ENCODE results near the gene WDR74.
A peak's percentile ranks its signal among the peaks of the same experiment; 100 is the strongest.

Gene WDR74

DNA sequence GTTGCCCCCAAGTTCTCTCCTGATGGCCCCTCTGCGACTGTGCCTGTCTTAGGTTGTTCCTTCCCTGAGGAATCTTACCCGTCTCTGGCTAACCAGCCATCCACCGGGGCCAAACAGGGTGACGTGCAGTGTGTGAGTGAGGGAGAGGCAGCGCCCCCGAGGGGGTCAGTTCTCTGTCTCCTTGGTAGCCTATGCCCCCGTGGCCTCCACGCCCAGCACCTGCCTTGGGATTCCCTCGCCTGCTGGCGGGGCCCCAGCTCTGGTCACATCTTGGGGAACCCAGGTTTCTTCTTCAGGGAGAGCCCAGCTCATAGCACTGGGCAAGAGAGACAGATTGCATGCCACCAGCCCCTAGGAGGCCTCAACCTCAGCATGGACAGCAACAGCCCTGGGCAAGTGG lies 39.9 kb downstream of the WDR74 start:
- no peak overlapping the region for H2AFZ ChIP-seq (ENCODE audit: low read length)
- H3K27me3 ChIP-seq (ENCODE audit: control insufficient read depth in 3 of 3, insufficient read depth in 3 of 3, low read depth in 1 of 3, low read length in 3 of 3), result no peaks in the 10 kb centered on the region
- H3K18ac ChIP-seq (ENCODE audit: low read length), result no peak overlapping the region
- peaks cover 3 to 6% of the 10 kb centered on the region in 2 donors for H3K4me1 ChIP-seq (ENCODE audit: control insufficient read depth in 2 of 2, insufficient read depth in 1 of 2, low read depth in 1 of 2, low read length in 2 of 2)
- no peak overlapping the region for H3K4ac ChIP-seq (ENCODE audit: low read length)
- H3K9me3 ChIP-seq (replicated peaks in 1 of 2; ENCODE audit: control insufficient read depth in 2 of 2, insufficient read depth in 1 of 2, low read depth in 1 of 2, low read length in 2 of 2), result no peaks in the 10 kb centered on the region
- H2BK5ac ChIP-seq (ENCODE audit: low read length), result no peak overlapping the region
- no peak overlapping the region for H3K14ac ChIP-seq (ENCODE audit: low read length)
- H3K4me2 ChIP-seq (ENCODE audit: insufficient read depth, low read length, poor library complexity, severe bottlenecking), result no peak overlapping the region
- peaks cover 55 to 95% of the 10 kb centered on the region in 2 donors for H3K36me3 ChIP-seq (replicated peaks in 1 of 2; ENCODE audit: control insufficient read depth in 2 of 2, insufficient read depth in 2 of 2, low read length in 2 of 2)
- H3K23ac ChIP-seq (ENCODE audit: low read depth, low read length, poor library complexity), result no peak overlapping the region
- H3K79me1 ChIP-seq (ENCODE audit: low read depth, low read length), result no peaks in the 10 kb centered on the region
- no peak for DNase-seq (ENCODE audit: low spot score)
- no peak overlapping the region for H2BK12ac ChIP-seq (ENCODE audit: low read length)
- no peak overlapping the region for H3K4me3 ChIP-seq (ENCODE audit: low read length in 2 of 2)
- H3K27ac ChIP-seq (replicated peaks; ENCODE audit: low read length), result no peak overlapping the region
- no peak overlapping the region for H4K91ac ChIP-seq (ENCODE audit: low read depth, low read length, poor library complexity)
- H3K9ac ChIP-seq (ENCODE audit: low read depth, low read length, poor library complexity), result no peak overlapping the region
- H2BK120ac ChIP-seq (ENCODE audit: low read depth, low read length), result no peak overlapping the region
- H2BK15ac ChIP-seq (ENCODE audit: low read length), result no peak overlapping the region
- no peak overlapping the region for H4K8ac ChIP-seq (ENCODE audit: low read depth, low read length)
- WGBS, 2 donors (ENCODE audit: extremely low coverage in 2 of 2, insufficient read length in 2 of 2, insufficient replicate concordance in 1 of 2), result no CpG with 5 or more reads among the region's 10 CpGs
- H2AK5ac ChIP-seq (ENCODE audit: low read depth, low read length), result no peak overlapping the region

GRCh38 chr11:62796281-62796680 lies 43.1 kb downstream of the WDR74 start:
- H3K36me3 ChIP-seq (replicated peaks in 1 of 2; ENCODE audit: control insufficient read depth in 2 of 2, insufficient read depth in 2 of 2, low read length in 2 of 2), result peaks cover 50 to 96% of the 10 kb centered on the region in 2 donors

DNA sequence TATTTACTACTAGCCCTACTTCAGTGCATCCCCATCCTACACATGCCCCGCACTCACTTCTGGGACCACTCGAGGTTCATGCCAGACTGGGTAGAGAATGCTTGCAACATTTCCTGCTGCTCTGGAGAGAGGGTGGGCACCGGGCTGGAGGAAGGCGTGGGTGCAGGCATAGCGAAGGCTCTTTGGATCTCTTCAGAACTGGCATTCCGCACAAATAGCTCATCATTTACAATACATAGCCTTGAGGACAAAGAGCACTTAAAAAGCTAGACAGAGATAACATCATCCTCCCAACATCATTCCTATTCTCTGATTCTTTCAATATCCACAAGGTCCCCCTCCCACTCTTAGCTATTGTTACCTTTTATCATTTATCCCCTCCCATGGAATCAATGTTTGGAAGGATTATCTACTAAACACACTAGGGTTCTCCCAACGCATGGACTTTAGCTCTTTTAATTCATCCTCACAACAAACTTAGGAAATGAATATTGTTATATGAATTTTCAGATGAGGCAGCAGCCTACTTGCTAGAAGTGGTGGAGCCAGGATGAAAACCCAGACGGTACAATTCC lies 45.1 kb downstream of the WDR74 start:
- no peak overlapping the region for H2BK15ac ChIP-seq (ENCODE audit: low read length)
- no peak overlapping the region for H2BK5ac ChIP-seq (ENCODE audit: low read length)
- no peak for DNase-seq (ENCODE audit: low spot score)
- no peak overlapping the region for H2AK5ac ChIP-seq (ENCODE audit: low read depth, low read length)
- H3K4ac ChIP-seq (ENCODE audit: low read length), result no peak overlapping the region
- peaks cover 4% of the 10 kb centered on the region for H3K79me1 ChIP-seq (ENCODE audit: low read depth, low read length)
- no peak overlapping the region for H2BK120ac ChIP-seq (ENCODE audit: low read depth, low read length)
- no peak overlapping the region for H2AFZ ChIP-seq (ENCODE audit: low read length)
- H3K9ac ChIP-seq (ENCODE audit: low read depth, low read length, poor library complexity), result no peak overlapping the region
- H3K18ac ChIP-seq (ENCODE audit: low read length), result no peak overlapping the region
- H4K8ac ChIP-seq (ENCODE audit: low read depth, low read length), result no peak overlapping the region
- no peak overlapping the region for H3K27ac ChIP-seq (replicated peaks; ENCODE audit: low read length)
- no peaks in the 10 kb centered on the region for H3K27me3 ChIP-seq (ENCODE audit: control insufficient read depth in 3 of 3, insufficient read depth in 3 of 3, low read depth in 1 of 3, low read length in 3 of 3)
- no peak overlapping the region for H3K4me3 ChIP-seq (ENCODE audit: low read length in 2 of 2)
- H2BK12ac ChIP-seq (ENCODE audit: low read length), result no peak overlapping the region
- H3K9me3 ChIP-seq (replicated peaks in 1 of 2; ENCODE audit: control insufficient read depth in 2 of 2, insufficient read depth in 1 of 2, low read depth in 1 of 2, low read length in 2 of 2), result no peaks in the 10 kb centered on the region
- WGBS, 2 donors (ENCODE audit: extremely low coverage in 2 of 2, insufficient read length in 2 of 2, insufficient replicate concordance in 1 of 2), result no CpG with 5 or more reads among the region's 8 CpGs
- H3K4me1 ChIP-seq (ENCODE audit: control insufficient read depth in 2 of 2, insufficient read depth in 1 of 2, low read depth in 1 of 2, low read length in 2 of 2), result peaks cover 5 to 7% of the 10 kb centered on the region in 2 donors
- no peak overlapping the region for H3K14ac ChIP-seq (ENCODE audit: low read length)
- no peak overlapping the region for H4K91ac ChIP-seq (ENCODE audit: low read depth, low read length, poor library complexity)
- no peak overlapping the region for H3K4me2 ChIP-seq (ENCODE audit: insufficient read depth, low read length, poor library complexity, severe bottlenecking)
- peaks cover 44 to 95% of the 10 kb centered on the region in 2 donors for H3K36me3 ChIP-seq (replicated peaks in 1 of 2; ENCODE audit: control insufficient read depth in 2 of 2, insufficient read depth in 2 of 2, low read length in 2 of 2)
- no peak overlapping the region for H3K23ac ChIP-seq (ENCODE audit: low read depth, low read length, poor library complexity)

More at GRCh38 chr11:62796281-62796680, 43.1 kb downstream of the WDR74 start:
- no peak overlapping the region for H2BK15ac ChIP-seq (ENCODE audit: low read length)
- H3K4ac ChIP-seq (ENCODE audit: low read length), result no peak overlapping the region
- no peak overlapping the region for H2BK12ac ChIP-seq (ENCODE audit: low read length)
- H3K18ac ChIP-seq (ENCODE audit: low read length), result no peak overlapping the region
- H2AK5ac ChIP-seq (ENCODE audit: low read depth, low read length), result no peak overlapping the region
- DNase-seq (ENCODE audit: low spot score), result no peak
- no peak overlapping the region for H3K27ac ChIP-seq (replicated peaks; ENCODE audit: low read length)
- no peak overlapping the region for H3K4me3 ChIP-seq (ENCODE audit: low read length in 2 of 2)
- no peak overlapping the region for H2BK5ac ChIP-seq (ENCODE audit: low read length)
- no peak overlapping the region for H4K91ac ChIP-seq (ENCODE audit: low read depth, low read length, poor library complexity)
- H3K14ac ChIP-seq (ENCODE audit: low read length), result no peak overlapping the region
- no peak overlapping the region for H3K4me2 ChIP-seq (ENCODE audit: insufficient read depth, low read length, poor library complexity, severe bottlenecking)
- H3K9me3 ChIP-seq (replicated peaks in 1 of 2; ENCODE audit: control insufficient read depth in 2 of 2, insufficient read depth in 1 of 2, low read depth in 1 of 2, low read length in 2 of 2), result no peaks in the 10 kb centered on the region
- no peak overlapping the region for H2AFZ ChIP-seq (ENCODE audit: low read length)
- WGBS, 2 donors (ENCODE audit: extremely low coverage in 2 of 2, insufficient read length in 2 of 2, insufficient replicate concordance in 1 of 2), result no CpG with 5 or more reads among the region's 7 CpGs
- H3K9ac ChIP-seq (ENCODE audit: low read depth, low read length, poor library complexity), result no peak overlapping the region
- no peak overlapping the region for H3K23ac ChIP-seq (ENCODE audit: low read depth, low read length, poor library complexity)
- peaks cover 4% of the 10 kb centered on the region in 2 donors for H3K4me1 ChIP-seq (ENCODE audit: control insufficient read depth in 2 of 2, insufficient read depth in 1 of 2, low read depth in 1 of 2, low read length in 2 of 2)
- H3K27me3 ChIP-seq (ENCODE audit: control insufficient read depth in 3 of 3, insufficient read depth in 3 of 3, low read depth in 1 of 3, low read length in 3 of 3), result no peaks in the 10 kb centered on the region
- peaks cover 2% of the 10 kb centered on the region for H3K79me1 ChIP-seq (ENCODE audit: low read depth, low read length)
- H2BK120ac ChIP-seq (ENCODE audit: low read depth, low read length), result no peak overlapping the region
- H4K8ac ChIP-seq (ENCODE audit: low read depth, low read length), result no peak overlapping the region

- WGBS, 2 donors (ENCODE audit: extremely low coverage in 2 of 2, insufficient read length in 2 of 2, insufficient replicate concordance in 1 of 2), result no CpG with 5 or more reads among the region's 11 CpGs
Observed at GRCh38 chr11:62792202-62792575, 47.2 kb downstream of the WDR74 start.

More at GRCh38 chr11:62792202-62792575, 47.2 kb downstream of the WDR74 start:
- Histone ChIP-seq H3K4ac (ENCODE audit: low read length) (no peak overlapping the region), H2AFZ (ENCODE audit: low read length) (peak overlapping the region; percentile 88), H2BK5ac (ENCODE audit: low read length) (no peak overlapping the region), H2BK15ac (ENCODE audit: low read length) (no peak overlapping the region), H4K91ac (ENCODE audit: low read depth, low read length, poor library complexity) (no peak overlapping the region), H3K18ac (ENCODE audit: low read length) (no peak overlapping the region), H4K8ac (ENCODE audit: low read depth, low read length) (no peak overlapping the region), H3K9me3 (replicated peaks in 1 of 2; ENCODE audit: control insufficient read depth in 2 of 2, insufficient read depth in 1 of 2, low read depth in 1 of 2, low read length in 2 of 2) (no peaks in the 10 kb centered on the region), H3K14ac (ENCODE audit: low read length) (no peak overlapping the region), H3K4me2 (ENCODE audit: insufficient read depth, low read length, poor library complexity, severe bottlenecking) (no peak overlapping the region), H3K79me1 (ENCODE audit: low read depth, low read length) (peaks cover 4% of the 10 kb centered on the region), H3K9ac (ENCODE audit: low read depth, low read length, poor library complexity) (peak overlapping the region; percentile 17), H2BK120ac (ENCODE audit: low read depth, low read length) (no peak overlapping the region), H3K27me3 (ENCODE audit: control insufficient read depth in 3 of 3, insufficient read depth in 3 of 3, low read depth in 1 of 3, low read length in 3 of 3) (no peaks in the 10 kb centered on the region), H3K23ac (ENCODE audit: low read depth, low read length, poor library complexity) (peak overlapping the region; percentile 68), H3K4me1 (ENCODE audit: control insufficient read depth in 2 of 2, insufficient read depth in 1 of 2, low read depth in 1 of 2, low read length in 2 of 2) (peaks cover 5 to 10% of the 10 kb centered on the region in 2 donors), H3K27ac (replicated peaks; ENCODE audit: low read length) (peak overlapping the region; percentile 25), H3K36me3 (replicated peaks in 1 of 2; ENCODE audit: control insufficient read depth in 2 of 2, insufficient read depth in 2 of 2, low read length in 2 of 2) (peaks cover 37 to 89% of the 10 kb centered on the region in 2 donors), H2AK5ac (ENCODE audit: low read depth, low read length) (peak overlapping the region; percentile 28), H2BK12ac (ENCODE audit: low read length) (no peak overlapping the region), H3K4me3 (ENCODE audit: low read length in 2 of 2) (peak overlapping the region in 1 of 2 donors; percentile 91)
- DNase-seq (ENCODE audit: low spot score), result no peak

All from neuronal stem cell (in vitro differentiated cells).